Measurements from ENCODE around the gene SHISA6.

DNA sequence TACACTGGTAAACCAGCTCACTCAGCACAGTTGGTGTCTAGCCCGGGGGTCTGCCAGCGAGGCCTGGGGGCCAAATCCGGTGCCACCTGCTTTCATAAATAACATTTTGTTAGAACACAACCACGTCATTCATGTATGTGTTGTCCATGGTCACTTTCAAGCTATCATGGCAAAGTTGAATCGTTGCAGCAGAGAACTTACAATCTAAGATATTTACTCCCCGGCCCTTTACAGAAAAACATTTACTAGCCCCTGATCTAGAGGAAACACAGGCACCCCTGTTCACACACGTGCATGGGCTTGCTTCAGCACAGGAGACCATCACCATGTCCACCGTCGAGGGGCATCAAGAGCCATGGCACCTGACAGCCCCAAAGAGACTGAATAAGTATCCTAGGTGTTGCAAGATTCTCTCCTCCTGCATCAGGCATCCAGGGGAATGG is 245.9 kb downstream of the SHISA6 start:
- TF ChIP-seq POLR2A (IDR thresholded peaks at IDR 0.05) = no peak
- TF ChIP-seq, protein P1, sequence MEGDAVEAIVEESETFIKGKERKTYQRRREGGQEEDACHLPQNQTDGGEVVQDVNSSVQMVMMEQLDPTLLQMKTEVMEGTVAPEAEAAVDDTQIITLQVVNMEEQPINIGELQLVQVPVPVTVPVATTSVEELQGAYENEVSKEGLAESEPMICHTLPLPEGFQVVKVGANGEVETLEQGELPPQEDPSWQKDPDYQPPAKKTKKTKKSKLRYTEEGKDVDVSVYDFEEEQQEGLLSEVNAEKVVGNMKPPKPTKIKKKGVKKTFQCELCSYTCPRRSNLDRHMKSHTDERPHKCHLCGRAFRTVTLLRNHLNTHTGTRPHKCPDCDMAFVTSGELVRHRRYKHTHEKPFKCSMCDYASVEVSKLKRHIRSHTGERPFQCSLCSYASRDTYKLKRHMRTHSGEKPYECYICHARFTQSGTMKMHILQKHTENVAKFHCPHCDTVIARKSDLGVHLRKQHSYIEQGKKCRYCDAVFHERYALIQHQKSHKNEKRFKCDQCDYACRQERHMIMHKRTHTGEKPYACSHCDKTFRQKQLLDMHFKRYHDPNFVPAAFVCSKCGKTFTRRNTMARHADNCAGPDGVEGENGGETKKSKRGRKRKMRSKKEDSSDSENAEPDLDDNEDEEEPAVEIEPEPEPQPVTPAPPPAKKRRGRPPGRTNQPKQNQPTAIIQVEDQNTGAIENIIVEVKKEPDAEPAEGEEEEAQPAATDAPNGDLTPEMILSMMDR (IDR thresholded peaks at IDR 0.05) = no peak

Data from thyroid gland (tissue), 4 donors.